Uterus (tissue), 4 donors: ENCODE measurements around the gene PSMC3. TPM values are rescaled to one million over a fixed set of nuclear protein-coding genes. Genes with fewer than 3 reads are reported as not detected.

Experiments
- DNase-seq, 2 donors: peaks; one replicate each; pipeline ENCODE4 v3.0.0-alpha.2; 2019 to 2020
- H3K27ac ChIP-seq, 2 donors: fragments of 200-600 bp; sonication (generic); 1 replicate in 1 of 2; 2 replicates in 1 of 2; pipeline ENCODE4 v1.5.1; 2016 to 2018
- H3K27me3 ChIP-seq, 2 donors: fragments of 200-600 bp; sonication (generic); one replicate each; pipeline ENCODE4 v1.5.1; 2018 to 2019; ENCODE audit warnings: control low read depth in 1 of 2
- H3K36me3 ChIP-seq, 2 donors: fragments of 200-600 bp; sonication (generic); one replicate each; pipeline ENCODE4 v1.5.1; 2019; ENCODE audit warnings: control low read depth in 1 of 2
- H3K4me1 ChIP-seq, 2 donors: fragments of 200-600 bp; sonication (generic); one replicate each; pipeline ENCODE4 v1.5.1; 2018 to 2019; ENCODE audit warnings: control low read depth in 1 of 2
- H3K4me3 ChIP-seq, 2 donors: fragments of 200-600 bp; sonication (generic); 1 replicate in 1 of 2; 2 replicates in 1 of 2; pipeline ENCODE4 v1.5.1; 2018 to 2019; ENCODE audit warnings: mild to moderate bottlenecking in 1 of 2
- H3K9me3 ChIP-seq, 2 donors: fragments of 200-600 bp; sonication (generic); one replicate each; pipeline ENCODE4 v1.5.1; 2019; ENCODE audit warnings: control low read depth in 1 of 2
- POLR2A ChIP-seq, 2 donors: fragments of 450-650 bp; IDR thresholded peaks; one replicate each; pipeline ENCODE4 v1.6.1; 2016; ENCODE audit warnings: antibody characterized with exemption in 2 of 2, mild to moderate bottlenecking in 1 of 2, moderate library complexity in 1 of 2
- intact Hi-C: fragments of 100-400 bp; cut with DNase I; formaldehyde crosslinking; loops from one replicate; pipeline ENCODE4 v1.15.1; 2023; ENCODE audit warnings: low total_unique reads
- total RNA-seq, 4 donors: library from RNA; depleted of rRNA in 3 of 4; stranded (reverse); fragments of >200 nt in 3 of 4; gene quantifications; one replicate each; pipeline versions ENCODE4 v1.1.0 to v1.2.4, GENCODE V29; 2014 to 2023
- TF ChIP-seq, protein P1 (sequence below), 4 experiments: fragments of 200-600 bp in 2 of 4; fragments of 450-650 bp in 2 of 4; sonication (generic) in 2 of 4; IDR thresholded peaks; one replicate each; pipeline ENCODE4 v1.5.1; 2016 to 2019; ENCODE audit warnings: antibody characterized with exemption in 4 of 4, mild to moderate bottlenecking in 2 of 4, moderate library complexity in 1 of 4
- donor health status: DM: yes; HTN: yes; CAD: no.

PSMC3 gene
- total RNA-seq, 4 donors from 2014 or later, result 43.8 to 161 (median 96.2) TPM

- no peak for DNase-seq
- no peak overlapping the region for H3K27ac ChIP-seq
- no peaks in the 10 kb centered on the region for H3K27me3 ChIP-seq
- H3K4me1 ChIP-seq, result no peaks in the 10 kb centered on the region
- H3K9me3 ChIP-seq, result no peaks in the 10 kb centered on the region
- no peak overlapping the region for H3K4me3 ChIP-seq
- intact Hi-C loops, result no loop called here
- TF ChIP-seq POLR2A (IDR thresholded peaks at IDR 0.05), result no peak
- TF ChIP-seq, protein P1, sequence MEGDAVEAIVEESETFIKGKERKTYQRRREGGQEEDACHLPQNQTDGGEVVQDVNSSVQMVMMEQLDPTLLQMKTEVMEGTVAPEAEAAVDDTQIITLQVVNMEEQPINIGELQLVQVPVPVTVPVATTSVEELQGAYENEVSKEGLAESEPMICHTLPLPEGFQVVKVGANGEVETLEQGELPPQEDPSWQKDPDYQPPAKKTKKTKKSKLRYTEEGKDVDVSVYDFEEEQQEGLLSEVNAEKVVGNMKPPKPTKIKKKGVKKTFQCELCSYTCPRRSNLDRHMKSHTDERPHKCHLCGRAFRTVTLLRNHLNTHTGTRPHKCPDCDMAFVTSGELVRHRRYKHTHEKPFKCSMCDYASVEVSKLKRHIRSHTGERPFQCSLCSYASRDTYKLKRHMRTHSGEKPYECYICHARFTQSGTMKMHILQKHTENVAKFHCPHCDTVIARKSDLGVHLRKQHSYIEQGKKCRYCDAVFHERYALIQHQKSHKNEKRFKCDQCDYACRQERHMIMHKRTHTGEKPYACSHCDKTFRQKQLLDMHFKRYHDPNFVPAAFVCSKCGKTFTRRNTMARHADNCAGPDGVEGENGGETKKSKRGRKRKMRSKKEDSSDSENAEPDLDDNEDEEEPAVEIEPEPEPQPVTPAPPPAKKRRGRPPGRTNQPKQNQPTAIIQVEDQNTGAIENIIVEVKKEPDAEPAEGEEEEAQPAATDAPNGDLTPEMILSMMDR (IDR thresholded peaks at IDR 0.05), result no peak
- H3K36me3 ChIP-seq, result no peaks in the 10 kb centered on the region
These were observed 35.8 kb downstream of the PSMC3 start for GRCh38 chr11:47390422-47390760.

DNA sequence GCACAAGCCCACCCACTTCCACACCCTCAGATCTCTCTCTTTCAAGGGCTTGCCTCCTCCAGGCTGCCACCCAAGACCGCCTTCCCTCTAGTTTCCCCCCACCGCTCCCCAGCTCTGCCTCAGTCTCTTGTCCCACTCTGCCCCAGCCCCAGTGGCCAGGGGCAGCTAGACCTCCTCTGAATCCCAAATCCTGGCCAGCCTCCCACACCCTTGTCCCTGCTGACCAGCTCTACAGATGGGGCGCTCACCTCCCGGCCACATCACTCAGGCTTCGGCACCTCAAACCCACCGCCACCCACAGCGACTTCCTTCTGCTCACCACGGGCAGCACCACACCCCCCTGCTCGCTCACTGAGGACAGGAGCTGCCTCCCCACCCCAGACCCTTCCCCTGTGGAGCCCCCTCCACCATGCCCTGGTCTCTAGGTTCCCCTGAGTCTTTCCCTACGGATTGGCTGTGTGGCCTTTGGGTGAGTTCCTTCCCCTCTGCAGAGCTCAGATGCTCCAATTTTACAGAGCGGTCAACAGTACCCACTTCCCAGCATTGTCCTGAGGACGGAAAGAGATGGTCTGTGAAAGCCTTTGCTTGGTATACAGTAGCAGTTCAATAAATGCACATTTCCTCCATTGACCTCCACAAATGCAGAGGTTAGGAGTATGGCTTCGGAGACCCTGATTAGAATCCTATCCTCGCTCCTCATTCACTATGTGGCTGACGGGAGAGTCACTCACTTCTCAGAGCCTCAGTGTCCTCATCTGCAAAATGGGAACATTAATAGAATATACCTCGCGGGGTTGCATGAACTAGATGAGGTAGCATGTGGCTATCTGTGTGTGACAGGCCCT, 36.4 kb downstream of the PSMC3 start:
- Histone ChIP-seq H3K9me3 (no peaks in the 10 kb centered on the region), H3K4me1 (no peaks in the 10 kb centered on the region), H3K27me3 (no peaks in the 10 kb centered on the region), H3K4me3 (no peak overlapping the region), H3K36me3 (no peaks in the 10 kb centered on the region), H3K27ac (no peak overlapping the region)
- TF ChIP-seq, protein P1 (IDR thresholded peaks at IDR 0.05), result no peak
- TF ChIP-seq POLR2A (IDR thresholded peaks at IDR 0.05), result no peak
- no peak for DNase-seq
- intact Hi-C loops, result no loop called here

DNA sequence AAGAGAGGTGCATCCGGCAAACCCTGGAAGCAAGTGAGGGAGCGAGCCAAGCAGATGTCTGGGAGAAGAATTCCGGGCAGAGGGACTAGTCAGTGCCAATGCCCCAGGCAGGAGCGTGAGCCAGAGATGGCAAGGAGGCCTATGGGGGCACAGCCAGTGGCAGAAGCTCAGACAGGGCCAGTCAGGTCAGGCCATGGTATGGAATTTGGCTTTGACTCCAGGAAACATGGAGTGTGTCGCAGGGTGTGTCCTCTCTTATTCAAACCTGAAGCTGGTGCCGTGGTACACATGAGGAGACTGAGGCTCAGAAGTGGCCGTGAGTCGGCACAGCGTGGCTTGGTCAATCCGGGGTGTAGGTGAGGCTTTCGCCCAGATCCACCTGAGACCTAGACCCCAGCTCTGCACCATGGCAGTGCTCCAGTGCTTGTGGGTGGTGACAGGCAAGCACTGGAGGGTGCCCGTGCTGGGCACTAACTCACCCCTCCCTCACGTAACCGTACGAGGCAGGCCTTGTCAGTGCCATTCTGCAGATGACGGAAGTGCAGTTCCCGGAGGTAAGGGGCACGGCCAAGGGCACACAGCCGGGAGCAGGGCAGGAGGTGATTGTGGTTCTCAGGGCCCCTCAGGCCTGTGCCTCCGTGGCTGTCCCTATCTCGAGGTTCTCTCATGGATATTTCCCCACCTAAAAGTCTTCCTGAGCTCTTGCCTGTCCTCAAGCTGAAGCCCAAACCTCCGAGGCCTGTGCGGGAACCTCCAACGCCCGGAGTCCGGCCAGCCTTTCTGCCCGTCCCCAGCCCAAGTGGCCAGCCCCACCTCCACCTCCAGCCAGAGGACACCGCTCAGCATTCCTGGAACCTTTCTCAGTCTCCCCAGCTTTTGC, 37.3 kb downstream of the PSMC3 start:
- intact Hi-C loops, result no loop called here
- Histone ChIP-seq H3K27me3 (no peaks in the 10 kb centered on the region), H3K4me3 (no peak overlapping the region), H3K36me3 (no peaks in the 10 kb centered on the region), H3K27ac (no peak overlapping the region), H3K4me1 (no peaks in the 10 kb centered on the region), H3K9me3 (no peaks in the 10 kb centered on the region)
- TF ChIP-seq, protein P1 (IDR thresholded peaks at IDR 0.05), result no peak
- TF ChIP-seq POLR2A (IDR thresholded peaks at IDR 0.05), result no peak
- DNase-seq, result no peak

GRCh38 chr11:47387944-47388696, 38.1 kb downstream of the PSMC3 start:
- no peaks in the 10 kb centered on the region for H3K9me3 ChIP-seq
- intact Hi-C loops, result no loop called here
- no peak overlapping the region for H3K27ac ChIP-seq
- TF ChIP-seq, protein P1 (IDR thresholded peaks at IDR 0.05), result no peak
- no peak for TF ChIP-seq POLR2A (IDR thresholded peaks at IDR 0.05)
- H3K36me3 ChIP-seq, result no peaks in the 10 kb centered on the region
- H3K4me1 ChIP-seq, result no peaks in the 10 kb centered on the region
- no peak for DNase-seq
- no peak overlapping the region for H3K4me3 ChIP-seq
- no peaks in the 10 kb centered on the region for H3K27me3 ChIP-seq
